SK-N-MC (cell line): ENCODE results near the gene GALNT18.

Experiments used
- EZH2 ChIP-seq: fragments of 200-600 bp; sonication (generic); IDR thresholded peaks from one replicate; pipeline ENCODE4 v1.6.1; 2017; ENCODE audit warnings: antibody characterized with exemption
- FOXP2 ChIP-seq: optimal IDR thresholded peaks from 2 replicates; pipeline ENCODE3; 2011; ENCODE audit warnings: mild to moderate bottlenecking, moderate library complexity; ENCODE audit not compliant: insufficient read depth; ENCODE audit errors: extremely low read length, control extremely low read depth
- POLR2AphosphoS5 ChIP-seq: IDR thresholded peaks from 2 replicates; pipeline ENCODE4 v1.6.1; 2012; ENCODE audit warnings: mild to moderate bottlenecking, low read depth, low read length, borderline replicate concordance

- TF ChIP-seq POLR2AphosphoS5 (no peak), EZH2 (no peak), FOXP2 (no peak)
Observed at GRCh38 chr11:11532574-11532973, 89.2 kb downstream of the GALNT18 start.
